Neural crest cell (in vitro differentiated cells): ENCODE data around the gene ZCCHC24. TPM values are rescaled to one million over a fixed set of nuclear protein-coding genes. Genes with fewer than 3 reads are reported as not detected.

Experiments
- DNase-seq: peaks from one replicate; pipeline ENCODE4 v3.0.0; 2021; ENCODE audit warnings: low read depth, mixed read lengths, low spot score
- H3K27ac Mint-ChIP-seq: one replicate; pipeline ENCODE4 v1.8.0; 2021; ENCODE audit warnings: mild to moderate bottlenecking, mixed read lengths; ENCODE audit not compliant: unreplicated experiment
- H3K27me3 Mint-ChIP-seq: 2 replicates; pipeline ENCODE4 v1.8.0; 2021; ENCODE audit warnings: low read depth, mild to moderate bottlenecking, mixed read lengths
- H3K36me3 Mint-ChIP-seq: 2 replicates; pipeline ENCODE4 v1.8.0; 2021; ENCODE audit warnings: low read depth, mild to moderate bottlenecking, mixed read lengths
- H3K4me1 Mint-ChIP-seq: 2 replicates; pipeline ENCODE4 v1.8.0; 2021; ENCODE audit warnings: mixed read lengths
- H3K4me3 Mint-ChIP-seq: one replicate; pipeline ENCODE4 v1.8.0; 2021; ENCODE audit warnings: mild to moderate bottlenecking, mixed read lengths
- H3K9me3 Mint-ChIP-seq: 2 replicates; pipeline ENCODE4 v1.8.0; 2021; ENCODE audit warnings: mixed read lengths
- total RNA-seq: library from RNA; stranded (reverse); gene quantifications from 2 replicates; pipeline ENCODE4 v1.2.1, GENCODE V29; 2021
- TF ChIP-seq, protein P1 (sequence below): fragments of 200-600 bp; sonication (generic); conservative IDR thresholded peaks from 2 replicates; pipeline ENCODE4 v1.5.0; 2021; ENCODE audit warnings: antibody characterized with exemption, mild to moderate bottlenecking

The ZCCHC24 gene
- total RNA-seq, 1 donor from 2014 or later: 26.5 TPM

DNA sequence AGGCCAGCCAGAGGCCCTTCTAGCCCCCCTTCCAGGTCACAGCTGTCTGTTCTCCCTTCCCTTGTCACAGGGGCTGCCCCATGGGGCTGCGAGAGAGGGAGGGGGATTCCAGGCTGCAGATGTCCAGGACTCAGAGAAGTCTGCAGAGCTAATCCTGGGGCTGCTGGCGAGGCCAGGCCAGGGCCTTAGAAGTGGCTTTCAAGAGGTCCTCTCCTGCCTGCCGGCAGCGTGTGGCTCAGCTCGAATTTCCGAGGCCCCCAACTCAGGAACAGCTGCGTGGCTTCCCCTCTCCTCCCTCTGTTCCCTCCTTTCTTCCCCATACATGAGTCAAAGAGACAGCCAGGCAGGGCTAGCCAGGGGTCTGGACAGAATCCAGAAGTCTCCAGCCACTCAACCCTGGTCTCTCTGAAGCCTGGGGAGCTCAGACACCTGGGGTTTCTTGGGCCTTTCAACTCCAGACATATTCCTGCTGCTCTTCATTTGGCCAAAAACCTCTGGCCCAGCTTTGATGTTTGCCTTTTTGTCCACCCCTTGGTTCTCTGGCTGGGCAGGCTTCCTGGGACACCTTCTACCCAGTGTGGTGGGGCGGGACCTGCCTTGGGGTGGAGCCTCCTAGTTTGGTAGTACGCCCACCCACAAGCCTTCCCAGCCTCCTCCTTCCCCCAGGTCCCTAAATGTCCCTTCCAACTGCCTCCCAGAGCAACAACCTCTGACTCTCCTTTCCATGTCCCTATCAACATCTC is 45.1 kb upstream of the ZCCHC24 start:
- no peak for DNase-seq
- TF ChIP-seq, protein P1, sequence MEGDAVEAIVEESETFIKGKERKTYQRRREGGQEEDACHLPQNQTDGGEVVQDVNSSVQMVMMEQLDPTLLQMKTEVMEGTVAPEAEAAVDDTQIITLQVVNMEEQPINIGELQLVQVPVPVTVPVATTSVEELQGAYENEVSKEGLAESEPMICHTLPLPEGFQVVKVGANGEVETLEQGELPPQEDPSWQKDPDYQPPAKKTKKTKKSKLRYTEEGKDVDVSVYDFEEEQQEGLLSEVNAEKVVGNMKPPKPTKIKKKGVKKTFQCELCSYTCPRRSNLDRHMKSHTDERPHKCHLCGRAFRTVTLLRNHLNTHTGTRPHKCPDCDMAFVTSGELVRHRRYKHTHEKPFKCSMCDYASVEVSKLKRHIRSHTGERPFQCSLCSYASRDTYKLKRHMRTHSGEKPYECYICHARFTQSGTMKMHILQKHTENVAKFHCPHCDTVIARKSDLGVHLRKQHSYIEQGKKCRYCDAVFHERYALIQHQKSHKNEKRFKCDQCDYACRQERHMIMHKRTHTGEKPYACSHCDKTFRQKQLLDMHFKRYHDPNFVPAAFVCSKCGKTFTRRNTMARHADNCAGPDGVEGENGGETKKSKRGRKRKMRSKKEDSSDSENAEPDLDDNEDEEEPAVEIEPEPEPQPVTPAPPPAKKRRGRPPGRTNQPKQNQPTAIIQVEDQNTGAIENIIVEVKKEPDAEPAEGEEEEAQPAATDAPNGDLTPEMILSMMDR: no peak
- H3K27ac Mint-ChIP-seq: no peak overlapping the region
- no peaks in the 10 kb centered on the region for H3K9me3 Mint-ChIP-seq
- H3K4me3 Mint-ChIP-seq: no peak overlapping the region
- H3K4me1 Mint-ChIP-seq: peaks cover 8% of the 10 kb centered on the region
- H3K36me3 Mint-ChIP-seq: no peaks in the 10 kb centered on the region
- H3K27me3 Mint-ChIP-seq: no peaks in the 10 kb centered on the region

DNA sequence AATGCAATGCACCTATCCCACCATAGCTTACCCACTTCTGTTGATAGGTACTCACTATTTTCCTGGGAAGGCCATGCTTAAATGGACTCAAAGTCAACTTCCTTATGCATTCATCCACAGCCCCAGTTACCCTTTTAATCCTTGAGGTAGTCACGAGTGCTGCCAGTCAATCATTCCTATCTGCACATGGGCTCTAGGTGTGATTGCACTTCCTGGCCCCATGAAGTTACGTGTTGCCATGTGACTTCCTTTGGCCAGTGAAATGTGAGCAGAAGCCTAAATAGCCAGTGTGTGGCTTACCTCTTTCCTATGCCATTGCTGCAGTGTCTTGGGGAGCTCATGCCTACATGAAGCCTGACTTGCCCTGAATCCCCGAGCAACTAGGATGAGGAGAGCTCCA is 43.4 kb upstream of the ZCCHC24 start:
- peaks cover 8% of the 10 kb centered on the region for H3K4me1 Mint-ChIP-seq
- no peak for DNase-seq
- H3K36me3 Mint-ChIP-seq: no peaks in the 10 kb centered on the region
- H3K4me3 Mint-ChIP-seq: no peak overlapping the region
- no peak overlapping the region for H3K27ac Mint-ChIP-seq
- no peaks in the 10 kb centered on the region for H3K27me3 Mint-ChIP-seq
- TF ChIP-seq, protein P1: no peak
- no peaks in the 10 kb centered on the region for H3K9me3 Mint-ChIP-seq

DNA sequence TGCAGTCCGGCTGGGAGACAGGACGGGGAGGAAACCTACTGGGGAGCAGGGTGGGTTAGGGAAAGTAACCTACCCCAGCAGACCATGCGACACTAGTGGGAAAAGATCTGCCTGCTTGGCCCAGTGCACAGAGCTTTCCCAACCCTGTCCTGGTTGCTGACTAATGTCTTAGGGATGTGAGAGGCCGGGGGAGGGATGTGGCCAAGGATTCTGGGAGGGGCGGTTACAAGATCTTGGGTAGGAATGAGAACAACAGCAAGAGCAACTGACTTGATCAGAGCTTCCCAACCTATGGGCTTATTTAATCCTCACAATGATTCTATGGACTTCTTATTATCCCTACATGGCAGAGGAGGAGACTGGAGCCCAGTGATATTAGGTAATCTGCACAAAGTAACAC is 42.9 kb upstream of the ZCCHC24 start:
- H3K4me1 Mint-ChIP-seq: peaks cover 8% of the 10 kb centered on the region
- no peaks in the 10 kb centered on the region for H3K9me3 Mint-ChIP-seq
- TF ChIP-seq, protein P1: no peak
- H3K36me3 Mint-ChIP-seq: no peaks in the 10 kb centered on the region
- no peaks in the 10 kb centered on the region for H3K27me3 Mint-ChIP-seq
- H3K27ac Mint-ChIP-seq: no peak overlapping the region
- DNase-seq: no peak
- no peak overlapping the region for H3K4me3 Mint-ChIP-seq

DNA sequence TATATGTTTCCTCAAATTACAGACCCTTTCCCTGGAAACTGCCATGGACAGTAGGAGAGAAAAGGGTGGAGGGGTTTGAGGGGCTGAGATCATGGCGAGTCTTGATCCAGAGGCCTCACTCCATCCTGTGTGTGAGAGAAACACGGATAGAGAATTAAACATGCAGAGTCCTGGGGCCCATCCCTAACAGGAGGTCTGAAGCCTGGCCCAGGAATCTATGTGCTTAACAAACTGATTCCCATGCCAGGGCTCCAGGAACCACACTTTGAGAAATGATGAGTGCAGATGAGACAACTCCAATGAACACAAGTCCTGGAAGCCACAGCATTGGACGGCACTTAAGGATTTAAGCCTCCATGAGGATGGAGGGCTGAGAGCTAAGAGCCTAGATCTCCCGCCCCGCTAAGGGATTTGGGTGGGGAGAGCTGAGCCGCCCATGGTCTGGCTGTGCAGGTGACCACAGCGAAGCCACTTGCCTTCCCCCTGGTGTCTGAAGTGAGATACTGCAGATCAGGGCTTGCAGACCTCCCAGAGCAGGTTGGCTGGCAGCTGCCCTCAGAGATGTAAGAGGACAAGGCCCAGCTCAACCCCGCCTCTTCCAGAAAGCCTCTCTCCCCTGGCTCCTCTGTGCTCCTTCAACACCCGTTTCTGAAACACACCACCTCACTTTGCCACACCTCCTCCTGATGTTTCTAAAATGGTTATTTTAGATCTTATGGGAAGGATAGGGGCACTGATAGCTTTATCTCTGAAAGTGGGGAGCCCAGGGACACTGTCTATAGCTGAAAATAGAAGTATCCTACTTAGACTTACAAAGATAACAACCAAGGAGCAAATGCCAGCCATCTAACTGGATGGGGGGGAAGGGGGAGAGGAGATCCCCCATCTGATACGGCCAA is 42.1 kb upstream of the ZCCHC24 start:
- peak; percentile 38 for DNase-seq
- no peak overlapping the region for H3K27ac Mint-ChIP-seq

DNA sequence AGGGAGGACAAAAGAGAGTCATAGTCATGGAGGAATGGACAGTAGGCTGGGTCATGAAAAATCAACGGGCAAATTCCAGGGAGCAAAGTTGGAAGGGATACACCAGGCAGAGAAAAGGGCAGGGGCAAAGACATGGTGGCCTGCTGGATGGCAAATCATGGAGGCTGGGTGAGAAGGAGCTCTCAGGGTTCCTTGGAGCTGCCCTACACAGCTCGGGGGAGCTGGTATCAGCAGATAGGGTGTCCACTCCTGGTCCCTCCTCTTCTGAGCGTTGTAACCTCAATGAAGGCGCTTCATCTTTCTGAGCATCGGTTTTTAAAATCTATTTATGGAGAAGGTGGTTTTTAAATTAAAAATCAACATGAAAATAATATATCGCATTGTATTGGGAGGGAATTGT is 39.1 kb upstream of the ZCCHC24 start:
- Mint-ChIP-seq H3K27ac (no peak overlapping the region), H3K4me3 (no peak overlapping the region), H3K9me3 (no peaks in the 10 kb centered on the region), H3K27me3 (no peaks in the 10 kb centered on the region), H3K36me3 (no peaks in the 10 kb centered on the region), H3K4me1 (peaks cover 8% of the 10 kb centered on the region)
- DNase-seq: no peak
- TF ChIP-seq, protein P1: no peak

More for the DNA sequence above, 42.1 kb upstream of the ZCCHC24 start:
- Mint-ChIP-seq H3K27me3 (no peaks in the 10 kb centered on the region), H3K36me3 (no peaks in the 10 kb centered on the region), H3K4me1 (peaks cover 8% of the 10 kb centered on the region), H3K4me3 (no peak overlapping the region), H3K9me3 (no peaks in the 10 kb centered on the region)
- TF ChIP-seq, protein P1: peak; percentile 80
